B cell (primary cell): Measurements from ENCODE around the gene LMOD2. TPM values are rescaled to one million over a fixed set of nuclear protein-coding genes. Genes with fewer than 3 reads are reported as not detected.

Experiments
- ATAC-seq: fragments of 200-7000 bp; cut with Tn5 transposase; one replicate; pipeline ENCODE4 v1.10.0; 2021; ENCODE audit warnings: low read depth, mild to moderate bottlenecking, moderate number of reproducible peaks, moderate library complexity
- CTCF ChIA-PET: fragments of 350-600 bp; sonication (Branson Sonifier 250); formaldehyde crosslinking; loops from one replicate; lab custom pipeline; 2021; ENCODE audit warnings: antibody characterized with exemption, inconsistent platforms; lab: Charles Lee
- POLR2A ChIA-PET: fragments of 350-600 bp; sonication (Branson Sonifier 250); formaldehyde crosslinking; loops from one replicate; lab custom pipeline; 2021; ENCODE audit warnings: antibody characterized with exemption; lab: Charles Lee
- DNase-seq: peaks from one replicate; pipeline ENCODE4 v3.0.0; 2013
- H2AFZ ChIP-seq: 2 replicates; pipeline ENCODE4 v1.6.1; 2012; ENCODE audit warnings: mild to moderate bottlenecking, low read depth, low read length; ENCODE audit not compliant: insufficient read depth, poor library complexity, severe bottlenecking
- H3K27ac ChIP-seq, 2 donors: 1 replicate in 1 of 2; 2 replicates in 1 of 2; pipeline ENCODE4 v1.5.1; 2012 to 2013; ENCODE audit warnings: low read length in 2 of 2, mild to moderate bottlenecking in 2 of 2, moderate library complexity in 1 of 2
- H3K27me3 ChIP-seq, 4 experiments: fragments of 200-600 bp in 1 of 4; sonication (generic) in 1 of 4; replicated peaks in 1 of 4; 1 replicate in 2 of 4; 2 replicates in 2 of 4; pipeline versions ENCODE4 v1.6.1 to v1.7.0; 2013 to 2016; ENCODE audit warnings: low read length in 3 of 4, mild to moderate bottlenecking in 2 of 4, mixed read lengths in 1 of 4, moderate library complexity in 1 of 4; ENCODE audit not compliant: insufficient read depth in 4 of 4, control insufficient read depth in 3 of 4; ENCODE audit errors: control extremely low read depth in 1 of 4
- H3K36me3 ChIP-seq, 2 experiments: replicated peaks in 1 of 2; 1 replicate in 1 of 2; 2 replicates in 1 of 2; pipeline versions ENCODE4 v1.6.1 to v1.7.1; 2013; ENCODE audit warnings: low read length in 1 of 2; ENCODE audit not compliant: insufficient read depth in 2 of 2, control insufficient read depth in 1 of 2; ENCODE audit errors: control extremely low read depth in 1 of 2, extremely low read depth in 1 of 2
- H3K4me1 ChIP-seq, 2 donors: fragments of 200-600 bp in 1 of 2; sonication (generic) in 1 of 2; 1 replicate in 1 of 2; 2 replicates in 1 of 2; pipeline versions ENCODE4 v1.5.1 to v1.6.1; 2013 to 2017; ENCODE audit warnings: low read length in 2 of 2; ENCODE audit not compliant: control insufficient read depth in 2 of 2, insufficient read depth in 2 of 2
- H3K4me2 ChIP-seq: replicated peaks from 2 replicates; pipeline ENCODE3; 2012; ENCODE audit warnings: mild to moderate bottlenecking, low read depth, low read length; ENCODE audit not compliant: poor library complexity, severe bottlenecking
- H3K4me3 ChIP-seq, 5 experiments: fragments of 200-600 bp in 1 of 5; sonication (generic) in 1 of 5; 1 replicate in 3 of 5; 2 replicates in 2 of 5; pipeline versions ENCODE4 v1.5.1 to v1.7.0; 2011 to 2016; ENCODE audit warnings: low read length in 4 of 5, mild to moderate bottlenecking in 4 of 5, low read depth in 2 of 5, control low read depth in 1 of 5, moderate library complexity in 1 of 5; ENCODE audit not compliant: insufficient read depth in 1 of 5; ENCODE audit errors: control extremely low read depth in 1 of 5, extremely low read depth in 1 of 5
- H3K79me2 ChIP-seq: fragments of 200-600 bp; sonication (generic); one replicate; pipeline ENCODE4 v1.6.0; 2016; ENCODE audit warnings: low read length; ENCODE audit not compliant: control insufficient read depth, insufficient read depth
- H3K9ac ChIP-seq: fragments of 200-600 bp; sonication (generic); 2 replicates; pipeline ENCODE4 v1.6.1; 2017; ENCODE audit warnings: mild to moderate bottlenecking, low read length, moderate library complexity
- H3K9me3 ChIP-seq, 3 donors: one replicate each; pipeline versions ENCODE4 v1.6.1 to v1.7.1; 2013; ENCODE audit warnings: low read length in 2 of 3; ENCODE audit not compliant: control insufficient read depth in 2 of 3, insufficient read depth in 1 of 3; ENCODE audit errors: control extremely low read depth in 1 of 3
- H4K20me1 ChIP-seq: 2 replicates; pipeline ENCODE4 v1.6.0; 2012; ENCODE audit warnings: mild to moderate bottlenecking, low read length; ENCODE audit not compliant: insufficient read depth, control insufficient read depth, poor library complexity, severe bottlenecking
- H3K27ac Mint-ChIP-seq: one replicate; pipeline ENCODE4 v1.8.0; 2021; ENCODE audit warnings: mixed read lengths
- H3K27me3 Mint-ChIP-seq: one replicate; pipeline ENCODE4 v1.8.0; 2021; ENCODE audit warnings: mixed read lengths
- H3K4me1 Mint-ChIP-seq: one replicate; pipeline ENCODE4 v1.8.0; 2021; ENCODE audit warnings: mixed read lengths
- H3K4me3 Mint-ChIP-seq: one replicate; pipeline ENCODE4 v1.8.0; 2021; ENCODE audit warnings: mixed read lengths
- H3K9me3 Mint-ChIP-seq: one replicate; pipeline ENCODE4 v1.8.0; 2022; ENCODE audit warnings: mixed read lengths; ENCODE audit not compliant: insufficient read depth
- EZH2 ChIP-seq: IDR thresholded peaks from 2 replicates; pipeline ENCODE4 v1.6.1; 2012; ENCODE audit warnings: borderline replicate concordance, low read depth, mild to moderate bottlenecking, moderate library complexity, low read length; ENCODE audit not compliant: insufficient read depth, poor library complexity, severe bottlenecking
- WGBS: methylation state at CpG from one replicate; pipeline ENCODE4 v1.1.5; 2013; ENCODE audit warnings: missing lambda C conversion rate; ENCODE audit not compliant: insufficient coverage; 5-methylcytosine and 5-hydroxymethylcytosine counted together
- intact Hi-C: fragments of 100-400 bp; cut with micrococcal nuclease; formaldehyde crosslinking; loops from one replicate; pipeline ENCODE4 v1.10.0; 2022
- polyA plus RNA-seq: library from polyadenylated mRNA; depleted of rRNA; stranded (reverse); fragments of >200 nt; gene quantifications from 2 replicates; pipeline ENCODE4 v1.2.3, GENCODE V29; 2012
- total RNA-seq, 2 donors: library from RNA; stranded (reverse); fragments of 120-200 nt in 1 of 2; gene quantifications; 1 replicate in 1 of 2; 2 replicates in 1 of 2; pipeline versions ENCODE4 v1.2.3 to v1.2.4, GENCODE V29; 2013 to 2022
- TF ChIP-seq, protein P1 (sequence below): fragments of 200-600 bp; IDR thresholded peaks from one replicate; pipeline ENCODE4 v1.8.0; 2022; ENCODE audit warnings: antibody characterized with exemption, mild to moderate bottlenecking

LMOD2 gene
- total and polyA plus RNA-seq, 2 donors (not counting 1 experiment from before 2014, with no cell fraction given): not detected

DNA sequence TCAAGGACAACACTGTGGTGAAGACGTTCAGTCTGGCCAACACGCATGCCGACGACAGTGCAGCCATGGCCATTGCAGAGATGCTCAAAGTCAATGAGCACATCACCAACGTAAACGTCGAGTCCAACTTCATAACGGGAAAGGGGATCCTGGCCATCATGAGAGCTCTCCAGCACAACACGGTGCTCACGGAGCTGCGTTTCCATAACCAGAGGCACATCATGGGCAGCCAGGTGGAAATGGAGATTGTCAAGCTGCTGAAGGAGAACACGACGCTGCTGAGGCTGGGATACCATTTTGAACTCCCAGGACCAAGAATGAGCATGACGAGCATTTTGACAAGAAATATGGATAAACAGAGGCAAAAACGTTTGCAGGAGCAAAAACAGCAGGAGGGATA lies 6.6 kb downstream of the LMOD2 start:
- peaks cover 0 to 4% (median 0%) of the 10 kb centered on the region in 4 experiments for H3K27me3 ChIP-seq
- H3K4me3 ChIP-seq: no peak overlapping the region
- H3K4me2 ChIP-seq: no peak overlapping the region
- H3K9me3 ChIP-seq: no peaks in the 10 kb centered on the region
- no peaks in the 10 kb centered on the region for H3K79me2 ChIP-seq
- H3K4me1 ChIP-seq: no peaks in the 10 kb centered on the region
- 92% methylated on average over 15 of the region's 15 CpGs for WGBS
- H2AFZ ChIP-seq: no peak overlapping the region
- DNase-seq (no peak), ATAC-seq (no peak)
- H4K20me1 ChIP-seq: no peaks in the 10 kb centered on the region
- no peaks in the 10 kb centered on the region for H3K9me3 Mint-ChIP-seq
- intact Hi-C loops: no loop called here
- no peaks in the 10 kb centered on the region for H3K4me1 Mint-ChIP-seq
- no peaks in the 10 kb centered on the region for H3K36me3 ChIP-seq
- no peak for TF ChIP-seq EZH2
- TF ChIP-seq, protein P1, sequence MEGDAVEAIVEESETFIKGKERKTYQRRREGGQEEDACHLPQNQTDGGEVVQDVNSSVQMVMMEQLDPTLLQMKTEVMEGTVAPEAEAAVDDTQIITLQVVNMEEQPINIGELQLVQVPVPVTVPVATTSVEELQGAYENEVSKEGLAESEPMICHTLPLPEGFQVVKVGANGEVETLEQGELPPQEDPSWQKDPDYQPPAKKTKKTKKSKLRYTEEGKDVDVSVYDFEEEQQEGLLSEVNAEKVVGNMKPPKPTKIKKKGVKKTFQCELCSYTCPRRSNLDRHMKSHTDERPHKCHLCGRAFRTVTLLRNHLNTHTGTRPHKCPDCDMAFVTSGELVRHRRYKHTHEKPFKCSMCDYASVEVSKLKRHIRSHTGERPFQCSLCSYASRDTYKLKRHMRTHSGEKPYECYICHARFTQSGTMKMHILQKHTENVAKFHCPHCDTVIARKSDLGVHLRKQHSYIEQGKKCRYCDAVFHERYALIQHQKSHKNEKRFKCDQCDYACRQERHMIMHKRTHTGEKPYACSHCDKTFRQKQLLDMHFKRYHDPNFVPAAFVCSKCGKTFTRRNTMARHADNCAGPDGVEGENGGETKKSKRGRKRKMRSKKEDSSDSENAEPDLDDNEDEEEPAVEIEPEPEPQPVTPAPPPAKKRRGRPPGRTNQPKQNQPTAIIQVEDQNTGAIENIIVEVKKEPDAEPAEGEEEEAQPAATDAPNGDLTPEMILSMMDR: no peak
- ChIA-PET CTCF (no interaction called here), POLR2A (no interaction called here)
- H3K27ac Mint-ChIP-seq: no peak overlapping the region
- H3K4me3 Mint-ChIP-seq: no peak overlapping the region
- H3K9ac ChIP-seq: no peak overlapping the region
- peaks cover 38% of the 10 kb centered on the region for H3K27me3 Mint-ChIP-seq
- H3K27ac ChIP-seq: no peak overlapping the region

- Histone ChIP-seq H3K9ac (no peak overlapping the region), H3K79me2 (no peaks in the 10 kb centered on the region), H3K4me2 (no peak overlapping the region), H3K4me3 (no peak overlapping the region), H2AFZ (no peak overlapping the region), H3K27ac (no peak overlapping the region), H3K36me3 (no peaks in the 10 kb centered on the region), H4K20me1 (no peaks in the 10 kb centered on the region), H3K27me3 (peaks cover 0 to 4% (median 0%) of the 10 kb centered on the region in 4 experiments), H3K4me1 (no peaks in the 10 kb centered on the region), H3K9me3 (no peaks in the 10 kb centered on the region)
- DNase-seq (no peak), ATAC-seq (no peak)
- no peaks in the 10 kb centered on the region for H3K4me1 Mint-ChIP-seq
- POLR2A ChIA-PET: no interaction called here
- CTCF ChIA-PET: no interaction called here
- intact Hi-C loops: no loop called here
- no CpG with 5 or more reads among the region's 3 CpGs for WGBS
- H3K9me3 Mint-ChIP-seq: no peaks in the 10 kb centered on the region
- H3K27me3 Mint-ChIP-seq: peaks cover 38% of the 10 kb centered on the region
- no peak overlapping the region for H3K4me3 Mint-ChIP-seq
- no peak for TF ChIP-seq EZH2
- TF ChIP-seq, protein P1: no peak
- H3K27ac Mint-ChIP-seq: no peak overlapping the region
Observed at GRCh38 chr7:123662755-123663154, 7.1 kb downstream of the LMOD2 start.
